Mammary epithelial cell (primary cell): Measurements from ENCODE around the gene MCL1.
"Not testable (repeated sequence)": the region's sequence is repeated elsewhere in the genome, so short reads cannot be mapped to it uniquely, and the experiment has no call there.

Experiments used
- EZH2 ChIP-seq: IDR thresholded peaks from 2 replicates; pipeline ENCODE4 v1.6.1; 2012; ENCODE audit warnings: low read length, inconsistent platforms, borderline replicate concordance
- TF ChIP-seq, protein P1 (sequence below), 2 donors: IDR thresholded peaks in 1 of 2; conservative IDR thresholded peaks in 1 of 2; 2 replicates each; pipeline ENCODE4 v1.5.1; 2011 to 2012; ENCODE audit warnings: inconsistent platforms in 2 of 2, low read length in 2 of 2, mild to moderate bottlenecking in 2 of 2, control low read depth in 1 of 2, low read depth in 1 of 2; ENCODE audit not compliant: insufficient read depth in 1 of 2; ENCODE audit errors: extremely low read depth in 1 of 2

DNA sequence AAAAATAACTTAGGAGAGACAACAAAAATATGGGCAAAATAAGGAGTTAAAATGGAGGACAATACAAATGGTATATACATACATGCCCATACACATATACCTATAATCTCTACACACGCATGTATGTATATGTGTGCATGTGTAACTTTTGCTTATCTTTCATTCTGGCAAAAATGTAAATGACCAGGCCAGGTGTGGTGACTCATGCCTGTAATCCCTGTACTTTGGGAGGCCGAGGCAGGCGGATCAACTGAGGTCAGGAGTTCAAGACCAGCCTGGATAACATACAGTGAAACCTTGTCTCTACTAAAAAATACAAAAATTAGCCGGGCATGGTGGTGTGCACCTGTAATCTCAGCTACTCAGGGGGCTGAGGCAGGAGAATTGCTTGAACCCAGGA, 18.9 kb upstream of the MCL1 start:
- not testable (repeated sequence) for TF ChIP-seq EZH2
- TF ChIP-seq, protein P1, sequence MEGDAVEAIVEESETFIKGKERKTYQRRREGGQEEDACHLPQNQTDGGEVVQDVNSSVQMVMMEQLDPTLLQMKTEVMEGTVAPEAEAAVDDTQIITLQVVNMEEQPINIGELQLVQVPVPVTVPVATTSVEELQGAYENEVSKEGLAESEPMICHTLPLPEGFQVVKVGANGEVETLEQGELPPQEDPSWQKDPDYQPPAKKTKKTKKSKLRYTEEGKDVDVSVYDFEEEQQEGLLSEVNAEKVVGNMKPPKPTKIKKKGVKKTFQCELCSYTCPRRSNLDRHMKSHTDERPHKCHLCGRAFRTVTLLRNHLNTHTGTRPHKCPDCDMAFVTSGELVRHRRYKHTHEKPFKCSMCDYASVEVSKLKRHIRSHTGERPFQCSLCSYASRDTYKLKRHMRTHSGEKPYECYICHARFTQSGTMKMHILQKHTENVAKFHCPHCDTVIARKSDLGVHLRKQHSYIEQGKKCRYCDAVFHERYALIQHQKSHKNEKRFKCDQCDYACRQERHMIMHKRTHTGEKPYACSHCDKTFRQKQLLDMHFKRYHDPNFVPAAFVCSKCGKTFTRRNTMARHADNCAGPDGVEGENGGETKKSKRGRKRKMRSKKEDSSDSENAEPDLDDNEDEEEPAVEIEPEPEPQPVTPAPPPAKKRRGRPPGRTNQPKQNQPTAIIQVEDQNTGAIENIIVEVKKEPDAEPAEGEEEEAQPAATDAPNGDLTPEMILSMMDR (conservative IDR thresholded peaks at IDR 0.05 in 1 of 2, IDR thresholded peaks at IDR 0.05 in 1 of 2; ENCODE audit: extremely low read depth in 1 of 2, insufficient read depth in 1 of 2, low read depth in 1 of 2, low read length in 2 of 2): not testable (repeated sequence)
